SU-DHL-6 (cell line): Measurements from ENCODE around the gene SLC25A34.

ENCODE experiments used
- EZH2phosphoT487 ChIP-seq: fragments of 200-600 bp; sonication (generic), shearing (Covaris generic); conservative IDR thresholded peaks from 2 replicates; pipeline ENCODE4 v1.6.1; 2018; ENCODE audit warnings: mild to moderate bottlenecking, antibody characterized with exemption, low read length, moderate library complexity, mixed read lengths
- TF ChIP-seq, protein P1 (sequence below): fragments of 200-600 bp; sonication (generic); IDR thresholded peaks from one replicate; pipeline ENCODE4 v1.5.1; 2017; ENCODE audit warnings: antibody characterized with exemption, mild to moderate bottlenecking, low read length, moderate library complexity; ENCODE audit not compliant: insufficient read depth, poor library complexity, severe bottlenecking

DNA sequence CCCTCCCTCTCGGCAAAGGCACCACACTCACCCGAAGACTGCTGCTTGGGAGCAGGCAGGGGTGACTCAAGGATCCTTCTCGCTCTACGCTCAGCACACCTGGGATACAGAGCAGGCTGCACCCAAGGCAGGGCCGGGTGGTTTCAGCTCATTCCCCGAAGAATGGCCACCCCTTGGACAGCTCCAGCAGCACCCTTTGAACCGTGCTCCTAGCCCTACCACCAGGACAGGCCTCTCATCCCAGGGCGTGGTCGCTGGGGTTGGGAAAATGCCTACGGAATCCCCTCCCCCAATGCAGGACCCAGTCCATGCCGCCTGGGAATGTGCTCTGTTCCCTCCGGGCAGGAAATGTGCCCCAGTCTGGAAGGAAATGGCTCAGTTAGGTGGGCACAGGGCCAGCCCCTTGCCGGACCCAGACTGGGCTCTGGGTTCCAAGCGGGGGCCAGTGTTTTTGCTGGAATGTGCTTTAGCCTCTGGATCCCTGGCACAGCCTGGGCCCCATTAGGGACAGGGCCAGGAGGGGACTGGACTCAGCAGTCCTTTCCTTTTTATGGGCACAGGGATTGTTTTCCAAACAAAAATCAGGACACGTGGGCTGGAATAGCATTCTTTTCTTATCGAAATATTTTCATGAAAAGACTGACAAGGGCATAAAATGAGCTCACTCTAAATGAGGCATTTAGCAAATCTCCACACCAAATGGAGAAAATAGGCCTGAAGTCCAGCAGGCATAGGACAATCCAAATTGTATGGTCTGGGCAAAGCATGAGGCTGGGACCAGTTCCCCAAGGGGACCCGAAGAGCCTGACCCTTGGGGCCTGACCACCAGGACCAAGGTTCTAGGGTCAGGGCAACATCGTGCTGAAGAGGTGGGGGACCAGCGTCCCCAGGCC, 13.6 kb downstream of the SLC25A34 start:
- TF ChIP-seq, protein P1, sequence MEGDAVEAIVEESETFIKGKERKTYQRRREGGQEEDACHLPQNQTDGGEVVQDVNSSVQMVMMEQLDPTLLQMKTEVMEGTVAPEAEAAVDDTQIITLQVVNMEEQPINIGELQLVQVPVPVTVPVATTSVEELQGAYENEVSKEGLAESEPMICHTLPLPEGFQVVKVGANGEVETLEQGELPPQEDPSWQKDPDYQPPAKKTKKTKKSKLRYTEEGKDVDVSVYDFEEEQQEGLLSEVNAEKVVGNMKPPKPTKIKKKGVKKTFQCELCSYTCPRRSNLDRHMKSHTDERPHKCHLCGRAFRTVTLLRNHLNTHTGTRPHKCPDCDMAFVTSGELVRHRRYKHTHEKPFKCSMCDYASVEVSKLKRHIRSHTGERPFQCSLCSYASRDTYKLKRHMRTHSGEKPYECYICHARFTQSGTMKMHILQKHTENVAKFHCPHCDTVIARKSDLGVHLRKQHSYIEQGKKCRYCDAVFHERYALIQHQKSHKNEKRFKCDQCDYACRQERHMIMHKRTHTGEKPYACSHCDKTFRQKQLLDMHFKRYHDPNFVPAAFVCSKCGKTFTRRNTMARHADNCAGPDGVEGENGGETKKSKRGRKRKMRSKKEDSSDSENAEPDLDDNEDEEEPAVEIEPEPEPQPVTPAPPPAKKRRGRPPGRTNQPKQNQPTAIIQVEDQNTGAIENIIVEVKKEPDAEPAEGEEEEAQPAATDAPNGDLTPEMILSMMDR: no peak
- no peak for TF ChIP-seq EZH2phosphoT487
